ENCODE results near the gene DHRSX.
"Not testable (repeated sequence)": the region's sequence is repeated elsewhere in the genome, so short reads cannot be mapped to it uniquely, and the experiment has no call there.

DHRSX gene

DNA sequence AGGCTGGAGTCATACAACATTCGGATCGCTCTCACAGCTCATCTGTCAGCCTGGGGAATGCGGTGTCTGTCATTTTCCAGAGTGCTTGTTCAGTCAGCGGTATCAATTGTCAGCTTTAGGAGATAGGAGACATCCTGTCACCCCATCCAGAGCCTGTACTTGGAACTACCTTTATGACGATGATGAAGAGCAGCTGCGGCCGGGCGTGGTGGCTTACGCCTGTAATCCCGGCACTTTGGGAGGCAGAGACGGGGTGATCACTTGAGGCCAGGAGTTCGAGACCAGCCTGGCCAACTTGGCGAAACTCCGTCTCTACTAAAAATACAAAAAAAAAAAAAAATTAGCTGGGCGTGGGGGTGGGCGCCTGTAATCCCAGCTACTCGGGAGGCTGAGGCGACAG lies 289.1 kb downstream of the DHRSX start:
- not testable (repeated sequence) for DNase-seq (ENCODE audit: low spot score)

DNA sequence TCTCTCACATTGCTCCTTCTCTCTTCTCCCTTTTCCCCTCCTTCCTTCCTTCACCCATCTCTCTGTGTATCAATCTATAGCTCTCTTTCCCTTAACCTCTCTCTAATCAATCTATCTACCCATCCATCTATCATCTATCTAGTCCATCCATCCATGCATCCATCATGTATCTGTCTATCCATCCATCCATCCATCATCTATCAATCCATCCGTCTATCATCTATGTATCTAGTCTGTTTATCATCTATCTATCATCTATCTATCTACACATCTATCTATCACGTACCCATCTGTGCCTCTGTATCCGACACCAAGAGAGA lies 307.5 kb downstream of the DHRSX start:
- no peak for DNase-seq (ENCODE audit: low spot score)

DNA sequence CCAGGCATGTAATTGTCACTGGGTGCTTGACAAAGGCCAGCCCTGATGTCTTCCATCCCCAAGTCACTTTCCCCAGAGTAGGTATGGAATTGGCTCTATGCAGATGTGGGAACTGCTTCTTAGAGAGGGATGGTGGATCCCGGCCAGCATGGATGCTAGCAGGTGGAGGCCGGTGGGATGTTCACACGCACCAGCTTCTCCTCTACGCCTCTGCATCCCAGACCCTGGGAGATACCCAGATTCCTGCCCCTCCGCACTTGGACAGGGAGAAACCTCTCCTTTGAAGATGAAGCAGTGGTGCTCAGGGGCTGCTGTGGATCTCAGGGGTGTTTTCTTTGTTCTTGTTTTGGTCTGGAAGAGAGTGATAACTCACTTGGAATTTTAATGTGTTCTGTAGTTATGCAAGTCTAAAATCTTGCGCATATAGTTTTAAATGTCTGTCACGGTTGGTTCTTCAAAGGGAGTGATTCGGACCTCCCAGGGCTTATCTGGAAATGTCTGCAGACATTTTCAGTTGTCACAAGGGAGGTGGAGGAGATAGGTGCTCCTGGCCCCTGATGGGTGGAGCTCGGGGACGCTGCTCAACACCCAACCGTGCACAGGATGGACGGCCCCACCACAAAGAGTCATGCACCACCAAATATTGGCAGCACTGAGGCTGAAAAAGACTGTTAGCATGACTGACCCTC lies 308.0 kb downstream of the DHRSX start:
- DNase-seq (ENCODE audit: low spot score), result no peak

DNA sequence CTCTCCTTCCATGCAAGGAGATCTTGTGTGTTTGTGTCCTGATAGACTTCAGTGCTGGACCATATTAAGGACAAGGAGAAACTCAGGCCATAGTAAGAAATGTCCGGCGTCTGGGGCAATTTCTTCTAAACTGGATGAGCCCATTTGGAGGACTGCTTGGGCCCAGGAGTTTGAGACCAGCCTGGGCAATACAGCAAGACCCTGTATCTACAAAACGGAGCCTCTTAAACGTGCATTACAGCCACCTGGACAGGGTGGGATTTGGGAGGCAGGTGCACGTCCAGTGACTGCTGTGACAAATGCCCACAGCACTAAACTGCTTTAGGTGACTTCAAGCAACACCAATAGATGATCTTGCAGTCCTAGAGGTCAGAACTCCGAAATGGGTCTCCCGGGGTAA lies 311.9 kb downstream of the DHRSX start:
- no peak for DNase-seq (ENCODE audit: low spot score)

DNA sequence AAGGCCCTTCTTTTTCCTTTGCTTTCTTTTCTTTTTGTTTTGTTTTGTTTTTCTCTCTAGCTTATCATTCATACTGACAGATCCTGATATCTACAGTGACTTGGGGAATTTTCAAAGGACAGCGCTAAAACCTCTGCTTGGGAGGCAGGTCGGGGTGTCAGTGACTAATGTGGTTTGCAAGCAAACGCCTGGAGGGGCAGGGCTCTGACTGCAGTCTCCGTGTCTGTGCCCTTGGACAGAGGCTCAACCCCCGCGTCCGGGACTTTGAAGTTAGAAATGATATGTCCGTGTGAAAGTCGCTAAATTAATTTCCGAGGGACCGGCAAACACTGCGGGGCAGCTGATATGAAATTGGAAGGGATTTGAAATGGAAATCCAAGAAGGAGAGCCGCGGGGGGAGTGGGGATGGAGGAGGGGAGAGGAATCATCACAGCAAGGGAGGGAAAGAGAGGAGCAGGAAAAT lies 312.4 kb downstream of the DHRSX start:
- no peak for DNase-seq (ENCODE audit: low spot score)

DNA sequence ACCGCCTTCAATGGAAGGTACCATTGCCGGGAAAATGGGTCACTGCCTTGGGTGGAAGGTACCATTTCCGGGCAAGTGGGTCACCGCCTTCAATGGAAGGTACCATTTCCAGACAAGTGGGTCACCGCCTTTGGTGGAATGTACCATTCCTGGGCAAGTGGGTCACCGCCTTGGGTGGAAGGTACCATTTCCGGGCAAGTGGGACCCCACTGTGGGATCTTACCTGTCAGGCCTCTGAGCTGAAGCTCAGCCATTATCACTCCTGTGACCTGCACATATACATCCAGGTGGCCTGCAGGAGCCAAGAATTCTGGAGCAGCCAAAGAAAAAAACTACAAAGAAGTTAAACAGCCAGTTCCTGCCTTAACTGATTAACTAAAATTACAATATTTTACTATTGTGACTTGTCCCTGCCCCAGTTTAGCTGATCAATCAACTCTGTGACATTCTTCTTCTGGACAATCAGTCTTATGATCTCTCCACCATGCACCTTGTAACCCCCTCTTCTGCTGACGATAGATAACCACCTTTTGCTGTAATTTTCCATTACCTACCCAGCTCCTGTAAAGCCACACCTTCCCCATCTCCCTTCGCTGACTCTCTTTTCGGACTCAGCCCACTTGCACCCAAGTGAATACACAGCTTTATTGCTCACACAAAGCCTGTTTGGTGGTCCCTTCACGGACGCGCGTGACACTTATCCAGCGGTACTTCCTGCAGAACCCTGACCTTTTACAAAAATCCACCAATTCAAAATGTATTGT lies 313.2 kb downstream of the DHRSX start:
- DNase-seq (ENCODE audit: low spot score), result no peak

DNA sequence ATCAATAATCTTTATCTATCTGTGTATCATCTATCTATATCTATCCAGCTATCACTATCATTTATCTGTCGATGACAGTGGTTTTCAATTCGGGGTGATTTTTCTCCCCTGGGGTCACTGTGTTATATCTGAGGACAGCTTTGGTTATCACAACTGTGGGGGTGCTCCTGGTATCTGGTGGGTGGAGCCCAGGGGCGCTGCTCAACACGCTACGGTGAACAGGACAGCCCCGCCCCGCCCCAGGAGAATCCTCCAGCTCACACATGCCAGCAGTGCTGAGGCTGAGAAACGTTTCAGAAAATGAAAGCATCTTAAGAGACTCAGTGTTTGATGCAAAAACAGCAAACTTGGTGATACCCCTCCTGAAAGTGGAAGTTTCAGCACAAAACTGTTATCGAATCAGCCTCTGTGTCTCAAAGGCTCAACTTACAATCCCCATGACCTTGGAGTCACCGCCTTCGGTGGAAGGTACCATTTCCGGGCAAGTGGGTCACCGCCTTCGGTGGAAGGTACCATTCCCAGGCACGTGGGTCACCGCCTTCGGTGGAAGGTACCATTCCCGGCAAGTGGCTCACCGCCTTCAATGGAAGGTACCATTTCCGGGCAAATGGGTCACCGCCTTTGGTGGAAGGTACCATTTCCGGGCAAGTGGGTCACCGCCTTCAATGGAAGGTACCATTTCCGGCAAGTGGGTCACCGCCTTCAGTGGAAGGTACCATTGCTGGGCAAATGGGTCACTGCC lies 315.3 kb downstream of the DHRSX start:
- DNase-seq (ENCODE audit: low spot score), result no peak

DNA sequence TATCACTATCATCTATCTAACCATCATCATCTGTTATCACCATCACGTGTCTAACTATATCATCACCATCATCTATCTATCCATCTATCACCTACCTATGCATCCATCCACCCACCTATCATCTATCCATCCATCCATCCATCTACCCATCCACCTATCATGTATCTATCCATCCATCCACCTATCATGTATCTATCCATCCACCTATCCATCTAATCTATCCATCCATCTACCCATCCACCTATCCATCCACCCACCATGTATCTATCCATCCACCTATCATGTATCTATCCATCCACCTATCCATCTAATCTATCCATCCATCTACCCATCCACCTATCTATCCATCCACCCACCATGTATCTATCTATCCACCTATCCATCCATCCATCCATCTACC lies 316.7 kb downstream of the DHRSX start:
- no peak for DNase-seq (ENCODE audit: low spot score)

DNA sequence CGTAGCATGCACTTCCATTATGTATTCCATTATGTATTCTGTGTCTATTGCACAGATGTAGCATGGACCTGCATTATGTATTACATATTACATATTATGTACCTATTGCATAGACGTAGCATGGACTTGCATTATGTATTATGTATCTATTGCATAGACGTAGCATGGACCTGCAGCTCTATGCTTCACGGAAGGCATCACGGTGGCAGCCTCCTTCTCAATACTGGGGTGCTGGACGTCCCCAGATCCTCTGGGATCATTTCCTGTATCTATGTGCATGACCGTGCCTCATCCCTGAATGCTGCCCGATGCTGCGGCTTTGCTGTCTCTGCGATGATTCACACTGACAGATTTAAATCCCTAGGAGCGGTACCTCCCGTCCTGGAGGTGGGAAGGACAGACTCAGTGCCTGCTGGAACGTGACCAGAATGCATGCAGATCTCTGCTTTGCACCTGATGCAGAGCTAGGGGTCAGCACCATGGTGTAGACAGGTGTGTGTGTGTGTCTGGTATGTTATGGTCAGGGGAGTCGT lies 317.5 kb downstream of the DHRSX start:
- no peak for DNase-seq (ENCODE audit: low spot score)

DNA sequence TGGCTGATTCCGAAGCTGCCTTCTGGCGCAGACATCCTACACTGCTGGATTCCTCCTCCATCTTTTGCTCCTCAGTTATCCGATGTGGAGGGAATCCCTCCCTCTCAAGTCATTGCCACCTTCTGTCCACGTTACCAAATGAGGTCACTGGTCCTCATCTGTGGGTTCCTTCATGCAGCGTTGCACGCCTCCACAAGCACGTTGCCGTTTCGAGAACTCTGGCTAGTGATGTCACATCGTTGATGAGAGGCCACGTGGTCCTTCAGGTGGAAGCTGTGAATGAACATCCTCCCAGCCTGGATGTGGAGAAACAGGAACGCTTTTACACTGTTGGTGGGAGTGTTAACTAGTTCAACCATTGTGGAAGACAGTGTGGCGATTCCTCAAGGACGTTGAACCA lies 323.2 kb downstream of the DHRSX start:
- DNase-seq (ENCODE audit: low spot score), result no peak

DNA sequence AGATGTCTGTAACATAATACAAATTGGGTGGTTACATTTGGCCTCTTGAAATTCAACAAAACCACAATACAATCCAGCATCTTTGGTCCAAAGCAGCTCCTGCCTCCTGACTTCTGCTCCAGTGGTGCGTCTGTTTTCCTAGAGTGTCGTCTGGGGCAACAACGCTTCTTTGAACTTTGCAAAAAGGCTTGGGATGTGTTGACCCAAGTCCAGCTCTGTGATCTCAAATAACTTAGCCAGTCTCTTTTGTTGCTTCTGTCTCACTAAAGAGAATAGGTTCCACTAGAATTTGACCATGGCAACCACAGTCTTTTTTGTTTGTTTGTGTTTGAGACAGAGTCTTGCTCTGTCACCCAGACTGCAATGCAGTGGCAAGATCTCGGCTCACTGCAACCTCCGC lies 324.0 kb downstream of the DHRSX start:
- no peak for DNase-seq (ENCODE audit: low spot score)

DNA sequence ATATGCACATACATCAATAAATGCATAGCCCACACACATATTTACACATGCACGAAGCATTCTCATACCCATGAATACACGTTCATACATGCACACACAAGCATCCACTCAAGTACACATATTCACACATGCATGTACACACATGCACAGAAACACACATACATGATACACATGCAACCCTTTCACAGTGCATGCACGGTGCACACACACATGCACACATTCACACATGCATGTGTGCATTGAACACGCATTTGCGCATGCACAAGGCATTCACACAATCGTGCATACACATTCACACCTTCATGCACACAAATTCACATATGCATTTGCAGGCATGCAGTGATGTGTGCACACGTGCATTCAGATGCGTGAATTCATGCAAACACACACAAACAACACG lies 324.5 kb downstream of the DHRSX start:
- no peak for DNase-seq (ENCODE audit: low spot score)

DNA sequence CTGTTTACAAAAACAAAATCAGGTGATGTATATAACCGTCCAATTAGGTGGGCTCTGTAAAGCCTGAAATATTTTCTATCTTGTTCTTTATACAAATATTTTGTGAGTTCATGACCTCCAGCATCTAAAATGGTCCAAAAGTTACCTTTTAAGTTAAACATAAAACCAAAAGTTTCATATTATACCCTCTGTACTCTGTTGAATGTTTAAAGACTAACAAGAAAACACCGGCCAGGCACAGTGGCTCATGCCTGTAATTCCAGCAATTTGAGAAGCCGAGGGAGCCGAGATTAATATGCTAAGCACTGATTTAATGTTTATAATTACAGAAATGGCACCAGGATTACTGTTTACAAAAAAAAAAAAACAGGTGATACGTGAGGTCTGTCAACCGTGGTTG lies 328.4 kb downstream of the DHRSX start:
- DNase-seq (ENCODE audit: low spot score), result no peak

All from ecto neural progenitor cell (in vitro differentiated cells).